HG03571 (cell line): ENCODE results near the gene PCBD1.
A peak's percentile ranks its signal among the peaks of the same experiment; 100 is the strongest.

Experiments used
- ATAC-seq: cut with Tn5 transposase; IDR thresholded peaks from one replicate; pipeline ENCODE4 v1.9.1; 2021; ENCODE audit not compliant: unreplicated experiment

The PCBD1 gene

DNA sequence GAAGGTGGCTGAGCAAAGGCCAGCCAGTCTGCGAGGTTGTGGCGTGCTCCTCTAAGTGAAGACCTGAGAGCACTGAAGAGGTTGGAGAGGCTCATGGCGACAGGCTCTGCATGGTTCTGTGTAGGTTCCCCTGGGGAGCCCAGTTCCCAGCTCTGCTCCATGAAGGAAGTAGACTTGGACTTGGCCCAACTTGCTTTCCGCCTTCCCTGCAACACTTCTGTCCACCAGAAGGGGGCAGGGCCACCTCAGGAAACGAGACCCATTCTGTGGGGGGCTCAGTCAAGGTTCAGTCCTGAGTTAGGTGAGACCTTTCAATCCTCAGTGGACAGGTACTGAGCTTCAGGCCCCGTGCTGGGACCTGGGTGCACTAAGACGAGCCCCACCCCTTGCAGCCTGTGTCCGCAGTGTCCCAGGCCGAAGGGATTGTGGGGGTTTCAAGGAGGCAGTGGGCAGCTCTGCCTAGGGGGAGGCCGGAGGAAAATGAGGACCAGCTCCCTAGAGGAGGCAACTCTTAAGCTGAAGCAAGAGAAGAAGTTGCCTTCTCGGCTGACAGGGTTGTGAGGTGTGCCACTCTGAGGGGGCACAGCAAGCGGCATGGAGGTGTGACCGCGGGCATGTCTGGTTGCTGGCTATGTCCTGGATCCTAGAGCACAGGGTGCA, 15.0 kb upstream of the PCBD1 start:
- no peak for ATAC-seq

DNA sequence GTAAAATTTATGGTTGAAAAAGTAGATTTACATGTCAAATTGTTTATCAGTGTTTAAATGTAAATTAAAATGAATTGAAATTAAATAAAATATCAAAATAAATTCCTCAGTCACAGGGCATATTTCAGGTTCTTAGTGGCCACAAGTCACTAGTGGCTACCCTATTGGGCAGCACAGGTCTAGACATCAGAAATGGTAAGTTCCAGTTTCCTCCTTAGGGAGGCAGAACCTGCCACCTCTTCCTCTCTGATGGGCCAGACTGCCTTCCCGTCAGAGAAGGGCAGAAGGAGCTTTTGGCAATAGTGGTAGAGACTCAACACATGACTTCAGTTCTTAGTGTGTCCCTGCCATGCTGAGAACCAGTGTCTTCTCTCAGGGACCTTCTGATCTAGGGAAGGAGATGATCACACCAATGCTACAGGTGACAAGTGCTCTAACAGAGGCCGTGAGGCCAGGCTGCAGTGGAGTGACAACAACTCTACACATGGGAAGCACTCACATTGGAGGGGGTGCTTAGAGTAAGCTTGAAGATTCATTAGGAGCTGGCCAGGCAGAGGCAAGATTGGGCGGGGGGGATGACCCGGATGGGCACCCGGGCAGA, 14.4 kb upstream of the PCBD1 start:
- no peak for ATAC-seq

DNA sequence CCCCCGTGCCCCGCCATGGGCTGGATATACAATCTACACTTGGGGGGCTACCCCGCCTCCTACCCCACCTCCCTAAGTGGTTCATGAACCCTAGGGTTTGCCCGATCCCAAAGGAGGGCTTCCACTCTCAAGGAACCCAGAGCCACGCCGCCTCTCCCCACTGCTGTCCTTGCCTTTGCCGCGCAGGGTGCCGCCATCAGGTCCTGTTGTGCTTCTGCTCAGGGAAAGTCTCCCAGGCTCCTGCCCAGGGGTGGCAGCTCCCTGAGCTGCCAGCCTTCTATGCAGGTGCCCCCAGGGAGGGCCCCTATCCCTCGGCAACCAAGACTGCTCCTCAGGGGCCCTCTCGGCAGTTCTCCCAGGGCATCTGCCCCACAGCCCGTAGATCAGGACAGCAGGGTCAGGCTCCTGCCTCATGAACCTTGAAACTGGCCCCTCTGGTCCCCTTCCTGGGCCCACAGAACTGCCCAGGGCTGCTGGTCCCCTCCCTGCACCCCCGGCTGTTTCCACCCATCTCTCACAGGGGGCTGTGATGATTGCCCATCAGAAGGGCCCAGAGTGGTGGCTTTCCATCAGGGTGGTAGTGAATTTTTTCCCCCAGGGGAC, 13.0 kb upstream of the PCBD1 start:
- ATAC-seq: no peak

DNA sequence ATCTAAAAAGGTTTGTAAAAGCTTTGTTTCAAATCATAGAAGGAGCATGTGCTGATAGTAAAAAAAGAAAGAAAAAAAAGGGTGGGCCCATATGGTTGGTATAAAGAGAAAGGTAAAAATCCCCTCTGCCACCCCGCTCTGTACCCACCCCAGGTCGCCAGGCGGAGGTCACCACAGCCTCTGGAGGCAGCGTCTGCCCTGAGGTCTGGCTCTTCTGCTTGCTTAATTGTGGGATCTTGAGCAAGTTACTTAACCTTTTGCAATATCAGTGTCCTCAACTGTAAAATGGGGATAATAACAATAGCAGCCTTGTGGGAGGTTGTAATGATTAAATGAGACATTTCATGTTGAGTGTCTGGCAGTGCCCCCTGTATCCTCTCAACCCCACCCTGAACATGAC, 10.7 kb upstream of the PCBD1 start:
- ATAC-seq: no peak

DNA sequence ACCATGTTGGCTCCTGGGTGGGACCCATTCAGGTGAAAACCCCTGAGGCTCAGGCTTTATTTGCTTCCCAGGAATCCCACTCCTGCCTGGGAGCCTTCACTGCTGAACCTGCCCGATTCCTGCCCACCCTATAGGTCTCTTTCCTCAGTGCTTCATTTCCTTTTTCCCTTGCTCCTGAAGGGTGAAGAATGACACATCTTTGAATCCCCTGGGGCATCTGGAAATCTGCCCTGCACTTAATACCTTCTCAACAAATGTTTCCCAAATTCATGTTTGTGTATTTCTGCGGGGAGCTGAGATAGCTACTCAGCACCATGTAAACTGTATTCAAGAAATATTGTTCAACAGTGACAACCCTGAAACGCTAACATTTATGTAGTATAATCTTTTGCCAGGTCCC, 10.3 kb upstream of the PCBD1 start:
- ATAC-seq: no peak

DNA sequence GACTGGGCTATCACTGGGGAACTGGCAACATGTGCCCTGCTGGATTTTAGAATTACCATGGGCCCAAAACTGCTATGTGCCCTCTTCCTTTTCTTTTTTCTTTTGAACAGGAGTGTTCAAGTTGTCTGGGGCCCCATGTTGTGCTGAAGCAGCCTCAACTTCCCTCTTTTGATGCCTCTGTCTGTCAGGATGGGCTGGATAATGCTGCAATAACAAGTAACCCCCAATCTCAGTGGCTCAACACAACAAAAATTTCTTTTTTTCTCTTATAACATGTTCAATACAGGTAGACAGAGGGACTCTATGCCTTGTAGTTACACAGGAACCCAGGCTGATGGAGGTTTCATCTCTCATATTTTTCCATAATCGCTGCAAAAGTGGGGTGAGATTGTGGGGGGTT, 8.2 kb upstream of the PCBD1 start:
- no peak for ATAC-seq

DNA sequence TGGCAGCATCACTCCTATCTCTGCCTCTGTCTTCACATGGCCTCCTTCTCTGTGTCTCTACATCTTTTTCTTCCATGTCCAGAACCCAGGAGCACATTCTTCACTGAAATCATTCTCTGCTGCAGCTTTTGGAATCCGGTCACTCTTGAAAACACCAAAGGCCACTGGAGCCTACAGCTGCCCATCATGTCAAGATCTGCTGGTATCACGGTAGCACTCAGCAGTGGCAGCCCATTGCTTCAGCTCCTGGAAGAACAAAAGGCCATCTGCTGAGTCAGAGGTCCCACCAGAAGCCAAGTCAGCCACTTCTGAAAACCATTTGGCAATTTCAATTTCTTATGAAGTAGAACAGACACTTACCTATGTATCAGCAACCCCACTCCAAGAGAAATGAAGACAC, 6.1 kb upstream of the PCBD1 start:
- ATAC-seq: no peak

DNA sequence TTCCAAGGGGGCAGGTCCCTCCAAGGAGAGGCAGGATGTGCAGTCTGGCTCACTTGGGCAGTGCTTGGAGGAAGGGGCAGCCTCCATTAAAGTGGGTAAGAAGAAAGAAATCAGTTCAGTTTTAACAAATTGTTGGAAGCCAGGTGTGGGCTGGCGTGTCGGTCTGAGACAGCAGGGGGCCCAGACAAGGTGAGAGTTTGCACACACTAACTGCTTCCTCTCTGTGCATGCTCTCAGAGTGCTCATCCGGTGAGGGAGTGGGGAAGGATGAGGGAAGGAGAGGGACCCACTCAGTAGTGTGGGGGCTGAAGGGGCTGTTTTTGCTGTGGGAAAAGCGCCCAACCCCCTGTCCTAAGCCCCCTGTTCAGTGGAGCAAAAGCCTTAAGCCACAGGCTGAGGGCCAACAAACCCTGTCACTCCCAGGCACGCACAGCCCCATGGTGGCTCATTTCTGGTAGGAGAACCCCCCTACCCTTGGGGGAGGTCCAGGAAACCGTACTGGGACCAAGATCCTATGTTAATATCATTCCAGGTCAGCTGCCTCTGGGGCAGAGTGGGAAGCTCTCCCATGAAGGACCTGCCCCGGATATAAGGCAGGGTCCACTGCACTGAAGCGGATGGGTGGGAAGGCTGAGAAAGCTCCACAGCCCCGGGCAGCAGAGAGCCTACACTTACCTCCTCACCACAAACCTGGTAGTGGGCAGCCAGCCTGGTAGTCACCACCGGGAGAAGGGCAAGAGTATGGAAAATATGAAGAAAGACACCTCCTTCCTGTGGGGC, 5.1 kb upstream of the PCBD1 start:
- ATAC-seq: no peak

DNA sequence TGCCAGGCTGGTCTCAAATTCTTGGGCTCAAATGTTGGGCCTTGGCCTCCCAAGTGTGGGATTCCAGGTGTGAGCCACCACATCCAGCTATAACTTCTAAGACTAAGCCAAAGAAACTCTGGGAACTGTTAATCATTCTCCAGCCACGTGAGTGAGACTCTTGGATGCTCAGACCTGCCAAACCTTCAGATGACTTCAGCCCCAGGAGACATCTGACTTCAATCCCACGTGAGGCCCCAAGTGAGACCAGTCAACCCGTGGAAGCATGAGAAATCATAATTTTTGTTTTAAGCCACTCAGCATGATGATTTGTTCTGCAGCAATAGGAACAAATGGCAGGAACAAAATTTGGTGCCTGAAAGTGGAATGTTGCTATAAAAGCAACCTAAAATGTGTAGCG, 4.3 kb upstream of the PCBD1 start:
- no peak for ATAC-seq

DNA sequence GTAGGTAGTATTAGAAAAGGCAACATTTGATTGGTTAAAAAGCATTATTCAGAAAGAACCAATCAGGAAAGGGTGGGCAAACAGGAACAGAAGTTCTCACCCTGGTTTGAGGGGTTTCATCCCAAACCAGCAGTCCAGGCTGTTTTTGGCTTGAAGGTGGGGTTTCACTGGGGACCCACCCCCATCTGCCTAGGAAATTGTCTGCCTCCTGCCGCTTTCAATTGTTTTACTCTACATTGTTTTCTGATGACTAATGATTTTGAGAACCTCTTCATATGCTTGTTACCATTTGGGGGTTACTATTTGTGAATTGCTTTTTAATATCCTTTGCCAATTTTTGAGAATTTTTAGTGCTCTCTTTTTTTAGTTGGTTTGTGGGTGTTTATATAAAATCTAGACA, 3.3 kb upstream of the PCBD1 start:
- ATAC-seq: no peak

DNA sequence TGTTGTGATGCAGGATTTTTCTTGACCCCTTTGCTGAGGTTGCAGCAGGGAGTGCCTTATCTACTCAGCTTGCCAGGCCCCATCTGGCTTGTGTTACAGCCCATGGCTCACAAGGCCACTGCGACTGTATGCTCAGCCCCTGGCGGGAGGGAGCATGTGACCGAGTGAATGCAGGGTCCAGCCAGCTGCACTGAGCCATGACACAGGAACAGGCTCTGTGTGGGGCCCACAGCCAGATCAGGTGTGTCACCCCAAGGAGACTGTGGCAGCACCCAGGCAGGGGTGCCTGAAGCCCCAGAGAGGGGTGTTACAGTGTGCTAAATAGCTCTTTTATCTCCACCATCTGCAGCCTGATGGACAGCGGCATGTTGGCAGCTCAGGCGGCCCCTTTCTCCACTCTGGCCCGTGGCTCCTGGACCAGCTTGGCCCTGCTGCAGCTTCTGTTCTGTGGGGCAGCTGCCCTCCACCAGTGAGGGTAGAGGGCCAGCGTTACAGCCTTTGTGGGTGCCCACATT, 2.6 kb upstream of the PCBD1 start:
- ATAC-seq: no peak

DNA sequence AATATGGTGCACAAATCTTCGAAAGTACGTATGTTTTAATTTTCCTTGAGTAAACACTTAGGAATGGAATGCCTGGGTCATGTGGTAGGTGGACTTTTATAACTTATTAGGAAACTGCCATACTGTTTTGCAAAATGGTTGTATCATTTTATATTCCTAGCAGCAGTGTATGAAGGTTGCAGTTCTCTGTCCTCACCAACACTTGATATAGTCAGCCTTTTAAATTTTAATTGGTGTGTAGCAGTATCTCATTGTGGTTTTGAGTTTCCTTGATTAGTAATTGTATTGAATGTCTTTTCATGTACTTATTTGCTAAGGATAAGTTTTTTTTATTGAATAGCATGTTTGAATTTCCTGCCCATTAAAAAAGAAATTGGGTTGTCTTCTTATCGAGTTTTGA, 926 bp upstream of the PCBD1 start:
- no peak for ATAC-seq

DNA sequence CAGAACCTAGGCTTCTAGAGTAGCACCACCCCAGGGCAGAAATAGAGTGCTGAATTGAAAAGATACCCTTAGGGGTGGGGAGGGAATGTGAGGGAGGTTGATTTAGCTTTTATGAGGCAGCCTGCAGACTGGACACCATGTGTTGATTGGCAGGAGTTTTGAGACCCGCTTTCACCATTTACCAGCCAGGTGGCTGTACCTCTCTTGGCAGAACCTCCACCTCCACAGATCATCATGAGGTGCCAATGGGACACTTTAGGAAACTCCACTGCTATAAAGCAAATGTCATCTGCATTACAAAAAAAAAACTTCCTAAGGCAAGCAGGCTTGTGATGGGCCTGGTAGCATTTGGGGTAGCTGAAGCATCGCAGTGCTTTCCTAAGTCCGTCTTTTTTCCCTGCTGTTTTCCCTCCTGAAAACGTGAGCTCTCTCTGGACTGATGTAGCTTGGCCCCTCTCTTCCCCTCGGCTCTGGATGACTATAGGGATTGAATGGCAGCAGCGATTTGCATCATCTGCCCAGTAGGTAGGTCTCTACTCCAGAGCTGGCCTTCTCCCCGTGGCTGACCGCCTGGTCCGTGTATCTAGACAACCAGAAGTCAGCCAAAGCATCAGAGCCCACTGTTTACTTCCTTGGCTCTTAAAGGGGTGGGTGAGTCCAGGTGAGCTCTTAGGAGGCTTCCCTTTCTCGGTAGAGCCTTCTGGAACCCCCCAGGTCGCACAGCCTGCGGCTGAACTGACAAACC, 1.3 kb downstream of the PCBD1 start:
- no peak for ATAC-seq

DNA sequence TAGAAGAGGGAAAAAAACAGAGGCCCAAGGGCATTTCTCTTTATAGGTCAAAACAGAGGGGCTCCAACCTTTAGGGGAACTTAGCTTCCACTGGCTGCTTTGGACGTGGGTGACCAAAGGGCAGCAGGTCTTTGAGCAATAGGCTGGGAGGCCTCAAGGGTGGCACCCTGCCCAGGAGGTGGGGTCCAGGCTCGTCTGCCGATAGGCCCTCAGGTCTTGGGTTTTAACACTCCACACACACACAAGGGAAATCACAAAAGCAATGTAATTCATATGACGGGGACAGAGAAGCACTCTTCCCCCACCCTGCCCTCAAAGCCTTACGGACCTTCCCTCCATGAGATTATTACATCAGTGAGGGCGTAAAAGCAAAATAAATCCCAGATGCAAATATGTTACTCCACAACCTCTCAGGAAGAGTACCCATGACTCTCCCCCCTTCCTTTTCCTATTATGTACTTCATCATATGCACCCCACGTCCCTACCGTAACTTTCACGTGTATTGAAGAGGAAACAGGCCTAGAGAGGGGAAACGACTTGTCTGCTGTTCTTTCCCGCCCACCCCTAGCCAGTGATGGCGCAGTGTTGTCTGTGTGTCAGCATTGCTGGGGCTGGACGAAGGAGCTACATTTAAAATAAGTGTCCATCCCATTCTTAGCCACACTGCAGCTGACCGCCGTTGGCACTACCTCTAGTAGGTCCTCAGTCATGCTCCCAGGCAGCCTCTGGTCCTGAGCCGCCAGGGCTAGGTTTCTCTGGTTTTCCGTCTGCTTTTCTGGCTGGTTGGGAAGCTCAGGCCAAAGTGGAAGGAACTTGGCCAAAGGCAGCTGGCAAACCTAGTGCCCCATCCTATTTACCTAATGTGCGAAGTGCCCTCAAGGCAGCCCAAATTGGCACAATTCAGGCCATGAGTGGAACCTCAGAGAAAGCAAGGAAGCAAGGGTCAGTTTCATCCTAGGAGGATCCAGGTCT, 2.1 kb downstream of the PCBD1 start:
- ATAC-seq: no peak

DNA sequence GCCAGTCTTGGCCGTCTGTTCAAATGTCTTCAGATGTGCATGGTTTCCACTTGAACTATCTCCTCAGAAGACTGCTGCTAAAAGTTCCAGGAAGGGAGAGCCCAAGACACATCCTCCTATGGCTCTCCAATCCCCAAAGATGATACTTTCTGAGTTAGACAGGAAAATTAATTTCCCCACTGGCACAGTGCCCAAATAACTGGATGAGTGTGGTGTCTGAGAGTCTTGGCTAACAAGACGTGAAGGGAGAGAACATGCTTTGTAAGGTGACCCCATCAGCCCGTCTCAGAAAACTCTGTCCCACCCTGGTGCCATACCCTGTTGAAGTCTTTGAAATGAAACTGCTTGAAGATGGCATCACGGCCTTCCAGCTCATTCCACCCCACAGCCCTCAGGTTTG, 2.9 kb downstream of the PCBD1 start:
- ATAC-seq: no peak

DNA sequence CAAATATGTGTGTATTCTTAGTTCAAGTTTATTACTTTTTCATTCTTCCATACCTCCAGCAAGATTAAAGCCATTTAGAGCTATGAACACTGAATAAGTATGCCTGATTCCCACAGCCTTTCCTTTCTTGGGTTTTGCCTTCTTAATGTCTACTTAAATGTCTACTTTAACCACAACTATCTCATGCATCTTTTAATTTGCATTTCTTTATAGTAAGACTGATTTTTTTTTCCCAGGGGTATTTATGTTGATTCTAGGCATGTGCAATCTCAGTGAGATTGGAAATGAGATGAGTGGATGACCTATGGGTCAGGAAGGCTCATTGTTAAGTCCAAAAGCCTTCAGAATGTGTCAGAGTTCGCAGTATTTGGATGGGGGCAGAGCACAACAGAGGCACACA, 3.6 kb downstream of the PCBD1 start:
- ATAC-seq: no peak

DNA sequence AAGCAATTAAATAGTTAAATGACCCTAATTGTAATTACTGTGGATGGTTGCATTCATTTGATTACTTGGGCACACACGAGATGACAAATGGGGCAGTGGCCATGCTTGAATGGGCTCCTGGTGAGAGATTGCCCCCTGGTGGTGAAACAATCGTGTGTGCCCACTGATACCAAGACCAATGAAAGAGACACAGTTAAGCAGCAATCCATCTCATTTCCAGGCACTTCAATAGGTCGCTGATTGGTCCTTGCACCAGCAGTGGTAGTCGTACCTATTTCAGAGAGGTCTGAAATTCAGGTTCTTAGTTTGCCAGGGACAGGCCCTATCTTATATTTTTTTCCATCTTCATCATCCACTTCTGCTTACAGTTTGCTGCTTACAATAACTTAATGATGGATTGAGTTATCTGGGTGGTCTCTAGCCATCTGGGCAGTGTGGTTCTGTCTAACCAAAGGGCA, 8.3 kb downstream of the PCBD1 start:
- ATAC-seq: peak; percentile 68

DNA sequence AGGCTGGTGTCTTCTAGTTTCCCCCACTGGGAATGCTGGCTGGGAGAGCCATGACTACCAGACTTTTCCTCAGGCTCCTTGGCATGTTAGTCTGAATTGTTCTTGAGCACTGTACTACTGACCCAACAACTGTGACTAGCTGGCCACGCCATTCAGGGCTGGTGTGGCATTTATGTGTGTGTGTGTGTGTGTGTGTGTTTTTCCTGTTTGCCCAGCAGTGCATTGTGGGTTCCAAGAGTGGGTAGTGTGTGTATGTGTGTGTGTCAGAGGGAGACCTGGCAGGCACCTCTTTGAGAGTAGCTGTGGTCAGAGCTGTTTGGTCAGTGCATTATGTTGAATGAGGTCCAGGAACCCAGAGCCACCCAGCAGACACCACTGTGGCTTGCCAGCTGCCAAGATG, 9.2 kb downstream of the PCBD1 start:
- no peak for ATAC-seq

DNA sequence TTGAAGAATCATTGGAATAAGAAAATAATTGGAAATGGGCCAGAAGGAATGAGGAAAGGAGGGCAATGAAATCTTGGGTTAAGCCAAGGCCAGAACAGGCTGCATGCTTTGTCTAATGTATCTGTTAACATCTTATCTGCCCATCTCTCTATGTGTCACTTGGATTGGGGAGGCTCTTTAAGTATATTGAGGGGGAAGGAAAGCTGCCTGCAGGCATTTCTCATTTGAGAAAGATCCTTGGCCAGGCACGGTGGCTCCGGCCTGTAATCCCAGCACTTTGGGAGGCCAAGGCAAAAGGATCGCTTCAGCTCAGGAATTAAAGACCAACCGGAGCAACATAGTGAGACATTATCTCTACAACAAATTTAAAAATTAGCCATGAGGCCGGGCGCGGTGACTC, 14.3 kb downstream of the PCBD1 start:
- no peak for ATAC-seq

DNA sequence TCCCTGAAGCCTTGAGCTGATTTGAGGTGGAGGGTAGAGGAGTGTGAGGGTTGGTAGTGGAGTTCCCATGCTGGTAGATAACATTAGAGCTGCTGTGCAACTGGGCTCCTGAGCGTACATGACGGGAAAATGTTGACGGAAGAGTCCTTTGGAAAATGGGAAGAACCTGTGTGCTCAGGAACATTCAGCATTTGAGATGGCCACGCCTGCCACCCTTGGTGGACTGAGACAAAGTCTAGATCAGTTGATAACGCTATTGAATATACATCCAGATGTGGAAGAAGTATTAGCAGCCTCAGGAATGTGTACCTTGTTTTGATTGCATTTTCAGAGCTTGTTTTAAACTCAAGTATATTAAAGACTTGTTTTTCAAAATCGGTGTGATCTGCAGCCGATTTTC, 16.1 kb downstream of the PCBD1 start:
- ATAC-seq: no peak
